IMR-90 (cell line): ENCODE measurements around the gene MFNG. TPM values are rescaled to one million over a fixed set of nuclear protein-coding genes. Genes with fewer than 3 reads are reported as not detected.
A peak's percentile ranks its signal among the peaks of the same experiment; 100 is the strongest.

ENCODE experiments used
- ATAC-seq: fragments of 200-7000 bp; cut with Tn5 transposase; 2 replicates; pipeline ENCODE4 v1.9.1; 2020; ENCODE audit warnings: low read depth, mild to moderate bottlenecking, moderate library complexity
- BruUV-seq: library from RNA; stranded (reverse); fragments of 400-500 nt; replicated peaks from 2 replicates; lab custom pipeline; 2021; lab: Mats Ljungman, UMichigan
- CTCF ChIA-PET: fragments of 300-600 bp; formaldehyde crosslinking; extraction: SDS; loops from one replicate; lab custom pipeline; 2021; ENCODE audit warnings: antibody characterized with exemption; lab: Yijun Ruan, JAX
- POLR2A ChIA-PET: fragments of 300-600 bp; sonication (Branson Sonifier 250); formaldehyde crosslinking; loops from one replicate; lab custom pipeline; 2022; ENCODE audit warnings: antibody characterized with exemption; ENCODE audit not compliant: unreplicated experiment; lab: Charles Lee
- DNase-seq: peaks from one replicate; pipeline ENCODE4 v3.0.0; 2013
- H2AFZ ChIP-seq: replicated peaks from 2 replicates; pipeline ENCODE3; 2013; ENCODE audit warnings: low read length, mild to moderate bottlenecking; ENCODE audit not compliant: poor library complexity
- H2AK5ac ChIP-seq: 2 replicates; pipeline ENCODE4 v1.6.1; 2013; ENCODE audit warnings: low read depth, low read length, inconsistent platforms
- H2AK9ac ChIP-seq: replicated peaks from 2 replicates; pipeline ENCODE3; 2013; ENCODE audit warnings: mild to moderate bottlenecking, low read depth, low read length, moderate library complexity; ENCODE audit not compliant: poor library complexity
- H2BK120ac ChIP-seq: 2 replicates; pipeline ENCODE4 v1.6.1; 2013; ENCODE audit warnings: low read depth, low read length, inconsistent platforms
- H2BK15ac ChIP-seq: 3 replicates; pipeline ENCODE4 v1.6.1; 2013; ENCODE audit warnings: low read depth, low read length, inconsistent platforms
- H2BK20ac ChIP-seq: 2 replicates; pipeline ENCODE4 v1.6.1; 2013; ENCODE audit warnings: low read depth, mild to moderate bottlenecking, inconsistent platforms, low read length, moderate library complexity
- H2BK5ac ChIP-seq: 2 replicates; pipeline ENCODE4 v1.6.1; 2013; ENCODE audit warnings: mild to moderate bottlenecking, low read depth, low read length, inconsistent platforms; ENCODE audit not compliant: poor library complexity, severe bottlenecking
- H3K14ac ChIP-seq: replicated peaks from 2 replicates; pipeline ENCODE4 v1.6.1; 2013; ENCODE audit warnings: low read depth, low read length, inconsistent platforms
- H3K18ac ChIP-seq: 2 replicates; pipeline ENCODE4 v1.6.1; 2013; ENCODE audit warnings: low read depth, low read length, control low read depth
- H3K23ac ChIP-seq: 2 replicates; pipeline ENCODE4 v1.6.1; 2013; ENCODE audit warnings: low read depth, low read length, inconsistent platforms
- H3K27ac ChIP-seq: 2 replicates; pipeline ENCODE4 v1.5.1; 2013; ENCODE audit warnings: mild to moderate bottlenecking, control low read depth, low read length; ENCODE audit not compliant: insufficient read depth
- H3K27me3 ChIP-seq: 2 replicates; pipeline ENCODE4 v1.6.1; 2013; ENCODE audit warnings: low read length; ENCODE audit not compliant: control insufficient read depth, insufficient read depth
- H3K36me3 ChIP-seq: 2 replicates; pipeline ENCODE4 v1.6.1; 2013; ENCODE audit warnings: low read length, mixed read lengths; ENCODE audit not compliant: control insufficient read depth, insufficient read depth
- H3K4ac ChIP-seq: 2 replicates; pipeline ENCODE4 v1.6.1; 2013; ENCODE audit warnings: low read depth, low read length, inconsistent platforms
- H3K4me1 ChIP-seq: 2 replicates; pipeline ENCODE4 v1.6.1; 2013; ENCODE audit warnings: low read length, mixed read lengths; ENCODE audit not compliant: control insufficient read depth, insufficient read depth
- H3K4me2 ChIP-seq: 2 replicates; pipeline ENCODE4 v1.6.1; 2013; ENCODE audit warnings: low read depth, mild to moderate bottlenecking, control low read depth, low read length, moderate library complexity
- H3K4me3 ChIP-seq: 2 replicates; pipeline ENCODE4 v1.5.1; 2013; ENCODE audit warnings: low read depth, mild to moderate bottlenecking, control low read depth, low read length, moderate library complexity; ENCODE audit not compliant: insufficient read depth
- H3K56ac ChIP-seq: 2 replicates; pipeline ENCODE4 v1.6.1; 2013; ENCODE audit warnings: low read length, inconsistent platforms; ENCODE audit not compliant: insufficient read depth; ENCODE audit errors: extremely low read depth
- H3K79me1 ChIP-seq, 2 experiments: 2 replicates each; pipeline ENCODE4 v1.6.1; 2013; ENCODE audit warnings: low read length in 2 of 2, inconsistent platforms in 1 of 2, low read depth in 1 of 2
- H3K9ac ChIP-seq: 2 replicates; pipeline ENCODE4 v1.6.1; 2013; ENCODE audit warnings: low read depth, low read length, control low read depth
- H3K9me1 ChIP-seq: 2 replicates; pipeline ENCODE4 v1.6.1; 2013; ENCODE audit warnings: low read length, inconsistent platforms; ENCODE audit not compliant: insufficient read depth
- H3K9me3 ChIP-seq: 2 replicates; pipeline ENCODE4 v1.6.1; 2013; ENCODE audit warnings: low read length; ENCODE audit not compliant: control insufficient read depth, insufficient read depth
- H4K20me1 ChIP-seq: 2 replicates; pipeline ENCODE4 v1.6.1; 2013; ENCODE audit warnings: low read length, inconsistent platforms; ENCODE audit not compliant: insufficient read depth
- H4K5ac ChIP-seq: 2 replicates; pipeline ENCODE4 v1.6.1; 2013; ENCODE audit warnings: mild to moderate bottlenecking, low read depth, low read length, control low read depth
- H4K8ac ChIP-seq, 2 experiments: 2 replicates each; pipeline ENCODE4 v1.6.1; 2013; ENCODE audit warnings: low read depth in 2 of 2, low read length in 2 of 2, control low read depth in 1 of 2, inconsistent platforms in 1 of 2
- H4K91ac ChIP-seq: 2 replicates; pipeline ENCODE4 v1.6.1; 2013; ENCODE audit warnings: low read depth, low read length, inconsistent platforms; ENCODE audit not compliant: insufficient read depth
- CEBPB ChIP-seq: IDR thresholded peaks from 2 replicates; pipeline ENCODE4 v1.6.1; 2012; ENCODE audit warnings: low read depth, low read length, improper control_type of control experiment
- FOS ChIP-seq: fragments of 150-350 bp; IDR thresholded peaks from 2 replicates; pipeline ENCODE4 v1.6.1; 2016; ENCODE audit warnings: low read depth, low read length
- MAFK ChIP-seq: IDR thresholded peaks from 2 replicates; pipeline ENCODE4 v1.6.1; 2012; ENCODE audit warnings: low read depth, low read length, improper control_type of control experiment
- NFE2L2 ChIP-seq: fragments of 150-350 bp; IDR thresholded peaks from 2 replicates; pipeline ENCODE4 v1.6.1; 2016; ENCODE audit warnings: low read depth, mild to moderate bottlenecking, low read length
- POLR2A ChIP-seq: IDR thresholded peaks from 2 replicates; pipeline ENCODE4 v1.6.1; 2012; ENCODE audit warnings: mild to moderate bottlenecking, low read depth, low read length
- RAD21 ChIP-seq: IDR thresholded peaks from 2 replicates; pipeline ENCODE4 v1.6.1; 2012; ENCODE audit warnings: low read length, improper control_type of control experiment
- SMC3 ChIP-seq: fragments of 150-350 bp; IDR thresholded peaks from 2 replicates; pipeline ENCODE4 v1.6.1; 2016; ENCODE audit warnings: low read depth, mild to moderate bottlenecking, antibody characterized with exemption, low read length, moderate library complexity
- WGBS, 2 experiments: methylation state at CpG; one replicate each; pipeline versions ENCODE4 v1.1.5 to v1.1.7; 2013; ENCODE audit warnings: missing lambda C conversion rate in 2 of 2; ENCODE audit not compliant: insufficient read length in 1 of 2; ENCODE audit errors: extremely low coverage in 2 of 2; 5-methylcytosine and 5-hydroxymethylcytosine counted together
- dilution Hi-C: fragments of 300-500 bp; cut with HindIII; formaldehyde crosslinking; loops from one replicate; pipeline ENCODE4 v1.14.3; 2018; ENCODE audit warnings: low sequenced_read_pairs; ENCODE audit not compliant: unreplicated experiment
- in situ Hi-C: fragments of 300-500 bp; cut with MboI; formaldehyde crosslinking; loops from 3 replicates; pipeline ENCODE4 v1.14.3; 2019; ENCODE audit warnings: low sequenced_read_pairs, inconsistent platforms, mixed read lengths
- intact Hi-C: fragments of 100-400 bp; cut with micrococcal nuclease; formaldehyde crosslinking; loops from 2 replicates; pipeline ENCODE4 v1.10.0; 2022
- polyA plus RNA-seq, 3 experiments: library from polyadenylated mRNA; depleted of rRNA; stranded (reverse); fragments of >200 nt; gene quantifications; 2 replicates each; pipeline ENCODE4 v1.2.3, GENCODE V29; 2012; ENCODE audit warnings: low replicate concordance in 1 of 3
- total RNA-seq: library from RNA; depleted of rRNA; stranded (reverse); fragments of >200 nt; gene quantifications from 2 replicates; pipeline ENCODE4 v1.2.3, GENCODE V29; 2012
- TF ChIP-seq, protein P1 (sequence below): conservative IDR thresholded peaks from 2 replicates; pipeline ENCODE4 v1.5.1; 2012; ENCODE audit warnings: mild to moderate bottlenecking, low read depth, low read length, improper control_type of control experiment
- TF ChIP-seq, protein P2 (sequence below): fragments of 150-350 bp; IDR thresholded peaks from 2 replicates; pipeline ENCODE4 v1.6.1; 2016; ENCODE audit warnings: low read depth, mild to moderate bottlenecking, low read length, moderate library complexity, borderline replicate concordance
- TF ChIP-seq, protein P3 (sequence below): fragments of 150-350 bp; IDR thresholded peaks from 2 replicates; pipeline ENCODE4 v1.6.1; 2017; ENCODE audit warnings: mild to moderate bottlenecking, antibody characterized with exemption, low read length, low read depth

The MFNG gene
- total and polyA plus RNA-seq, 2 of the 4 experiments (the other 2 are of a cell fraction): 0.15 TPM; not detected in 1

DNA sequence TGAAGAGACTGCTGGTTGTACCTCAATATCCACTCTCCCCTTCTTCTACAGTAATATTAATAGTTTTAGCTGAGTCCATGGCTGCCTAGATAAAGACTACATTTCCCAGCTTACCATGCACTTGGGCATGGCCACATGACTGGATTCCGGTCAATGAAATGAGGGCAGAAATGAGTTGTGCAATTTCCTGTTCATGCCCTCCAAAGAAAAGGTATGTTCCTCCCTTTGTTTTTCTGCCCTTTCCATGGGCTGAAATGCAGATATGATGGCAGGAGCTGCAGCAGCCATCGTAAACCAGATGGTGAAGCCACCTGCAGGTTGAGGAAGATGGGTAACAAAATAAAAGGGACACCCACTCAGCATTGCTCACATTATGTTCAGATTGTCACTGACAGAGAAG is 43.6 kb downstream of the MFNG start:
- in situ Hi-C loops (no loop called here), dilution Hi-C loops (no loop called here), intact Hi-C loops (no loop called here)
- Histone ChIP-seq H3K23ac (no peak overlapping the region), H2BK120ac (no peak overlapping the region), H4K20me1 (no peaks in the 10 kb centered on the region), H3K18ac (no peak overlapping the region), H4K8ac (peak overlapping the region in 1 of 2 experiments; percentile 92; a peak in 2 of 4 replicates), H4K91ac (peak overlapping the region; percentile 17; the same call in 1 of the 2 replicates), H2BK5ac (no peak overlapping the region), H2BK20ac (no peak overlapping the region), H2AFZ (peak overlapping the region; percentile 87), H3K4ac (peak overlapping the region; percentile 47; the same call in 1 of the 2 replicates), H3K4me1 (no peaks in the 10 kb centered on the region), H3K4me2 (no peak overlapping the region), H3K14ac (peak overlapping the region; percentile 14; the same call in 1 of the 2 replicates), H3K79me1 (no peaks in the 10 kb centered on the region), H3K56ac (no peak overlapping the region), H3K4me3 (no peak overlapping the region), H3K9me1 (no peaks in the 10 kb centered on the region), H2AK9ac (no peak overlapping the region), H2BK15ac (no peak overlapping the region), H3K36me3 (no peaks in the 10 kb centered on the region), H2AK5ac (no peak overlapping the region), H3K9ac (no peak overlapping the region), H3K27ac (no peak overlapping the region), H3K27me3 (peaks cover 2% of the 10 kb centered on the region; the same call in 1 of the 2 replicates), H4K5ac (no peak overlapping the region), H3K9me3 (peaks cover 9% of the 10 kb centered on the region)
- ATAC-seq: peak; percentile 56; the same call in 1 of the 2 replicates
- BruUV-seq: no TSS peak
- TF ChIP-seq NFE2L2: no peak
- TF ChIP-seq MAFK: no peak
- no peak for TF ChIP-seq FOS
- TF ChIP-seq, protein P1, sequence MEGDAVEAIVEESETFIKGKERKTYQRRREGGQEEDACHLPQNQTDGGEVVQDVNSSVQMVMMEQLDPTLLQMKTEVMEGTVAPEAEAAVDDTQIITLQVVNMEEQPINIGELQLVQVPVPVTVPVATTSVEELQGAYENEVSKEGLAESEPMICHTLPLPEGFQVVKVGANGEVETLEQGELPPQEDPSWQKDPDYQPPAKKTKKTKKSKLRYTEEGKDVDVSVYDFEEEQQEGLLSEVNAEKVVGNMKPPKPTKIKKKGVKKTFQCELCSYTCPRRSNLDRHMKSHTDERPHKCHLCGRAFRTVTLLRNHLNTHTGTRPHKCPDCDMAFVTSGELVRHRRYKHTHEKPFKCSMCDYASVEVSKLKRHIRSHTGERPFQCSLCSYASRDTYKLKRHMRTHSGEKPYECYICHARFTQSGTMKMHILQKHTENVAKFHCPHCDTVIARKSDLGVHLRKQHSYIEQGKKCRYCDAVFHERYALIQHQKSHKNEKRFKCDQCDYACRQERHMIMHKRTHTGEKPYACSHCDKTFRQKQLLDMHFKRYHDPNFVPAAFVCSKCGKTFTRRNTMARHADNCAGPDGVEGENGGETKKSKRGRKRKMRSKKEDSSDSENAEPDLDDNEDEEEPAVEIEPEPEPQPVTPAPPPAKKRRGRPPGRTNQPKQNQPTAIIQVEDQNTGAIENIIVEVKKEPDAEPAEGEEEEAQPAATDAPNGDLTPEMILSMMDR: no peak
- TF ChIP-seq, protein P2, sequence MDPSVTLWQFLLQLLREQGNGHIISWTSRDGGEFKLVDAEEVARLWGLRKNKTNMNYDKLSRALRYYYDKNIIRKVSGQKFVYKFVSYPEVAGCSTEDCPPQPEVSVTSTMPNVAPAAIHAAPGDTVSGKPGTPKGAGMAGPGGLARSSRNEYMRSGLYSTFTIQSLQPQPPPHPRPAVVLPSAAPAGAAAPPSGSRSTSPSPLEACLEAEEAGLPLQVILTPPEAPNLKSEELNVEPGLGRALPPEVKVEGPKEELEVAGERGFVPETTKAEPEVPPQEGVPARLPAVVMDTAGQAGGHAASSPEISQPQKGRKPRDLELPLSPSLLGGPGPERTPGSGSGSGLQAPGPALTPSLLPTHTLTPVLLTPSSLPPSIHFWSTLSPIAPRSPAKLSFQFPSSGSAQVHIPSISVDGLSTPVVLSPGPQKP: no peak
- TF ChIP-seq, protein P3, sequence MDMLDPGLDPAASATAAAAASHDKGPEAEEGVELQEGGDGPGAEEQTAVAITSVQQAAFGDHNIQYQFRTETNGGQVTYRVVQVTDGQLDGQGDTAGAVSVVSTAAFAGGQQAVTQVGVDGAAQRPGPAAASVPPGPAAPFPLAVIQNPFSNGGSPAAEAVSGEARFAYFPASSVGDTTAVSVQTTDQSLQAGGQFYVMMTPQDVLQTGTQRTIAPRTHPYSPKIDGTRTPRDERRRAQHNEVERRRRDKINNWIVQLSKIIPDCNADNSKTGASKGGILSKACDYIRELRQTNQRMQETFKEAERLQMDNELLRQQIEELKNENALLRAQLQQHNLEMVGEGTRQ: peak; percentile 91
- TF ChIP-seq CEBPB: peak; percentile 95
- TF ChIP-seq SMC3: no peak
- TF ChIP-seq POLR2A: no peak
- TF ChIP-seq RAD21: no peak
- WGBS, 2 experiments: no CpG with 5 or more reads among the region's 2 CpGs
- ChIA-PET CTCF (interaction anchor here (0.6 kb wide), 1 partner anchor 558 kb away, joined by 3 read pairs; no protein-coding TSS in a partner anchor), POLR2A (no interaction called here)
- DNase-seq: peak; percentile 45
